Motor neuron (in vitro differentiated cells): ENCODE measurements around the gene CCDC179. TPM values are rescaled to one million over a fixed set of nuclear protein-coding genes. Genes with fewer than 3 reads are reported as not detected.
A peak's percentile ranks its signal among the peaks of the same experiment; 100 is the strongest.

ENCODE experiments used
- ATAC-seq, 8 experiments: fragments of 200-7000 bp; cut with Tn5 transposase; replicated peaks in 6 of 8; 2 replicates each; pipeline ENCODE4 v1.8.0; 2021; ENCODE audit warnings: mild to moderate bottlenecking in 8 of 8, moderate library complexity in 8 of 8
- H3K27ac ChIP-seq, 2 donors: fragments of 250-450 bp; sonication (Bioruptor Pico); 2 replicates each; pipeline ENCODE4 v1.9.0; 2021; ENCODE audit warnings: antibody characterized with exemption in 2 of 2, mild to moderate bottlenecking in 2 of 2, moderate library complexity in 1 of 2
- H3K4me1 ChIP-seq, 2 donors: fragments of 250-450 bp; sonication (Bioruptor Pico); replicated peaks in 1 of 2; 2 replicates each; pipeline ENCODE4 v1.6.1; 2021; ENCODE audit warnings: antibody characterized with exemption in 2 of 2, mild to moderate bottlenecking in 2 of 2, moderate library complexity in 1 of 2
- H3K4me3 ChIP-seq, 5 donors: fragments of 250-450 bp; sonication (Bioruptor Pico); 2 replicates each; pipeline ENCODE4 v1.9.0; 2021; ENCODE audit warnings: antibody characterized with exemption in 5 of 5, mild to moderate bottlenecking in 5 of 5, moderate library complexity in 4 of 5
- WGBS, 10 experiments: fragments of 450-650 bp; shearing (Covaris generic); methylation state at CpG; one replicate each; pipeline ENCODE4 v1.0.0; 2022; 5-methylcytosine and 5-hydroxymethylcytosine counted together
- in situ Hi-C, 9 experiments: fragments of 400-800 bp; cut with MboI; loops; one replicate each; pipeline ENCODE4 v1.15.0; 2021; ENCODE audit warnings: low sequenced_read_pairs in 9 of 9, low pct_unique_long_range_greater_than_20kb in 2 of 9; ENCODE audit not compliant: unreplicated experiment in 9 of 9
- total RNA-seq, 8 experiments: library from RNA; unstranded; fragments of 300-600 nt; gene quantifications; 2 replicates each; pipeline versions ENCODE4 v1.2.3 to v1.2.4, GENCODE V29; 2022

Gene CCDC179
- total RNA-seq, 8 experiments from 2014 or later: not detected

GRCh38 chr11:22851477-22851876, 8.8 kb downstream of the CCDC179 start:
- Histone ChIP-seq H3K4me3 (no peak overlapping the region), H3K4me1 (peaks cover 5 to 7% of the 10 kb centered on the region in 2 donors), H3K27ac (no peak overlapping the region)
- ATAC-seq: peak in 4 of 8 experiments; percentile 30 to 58 (median 52)
- in situ Hi-C loops: no loop called here

DNA sequence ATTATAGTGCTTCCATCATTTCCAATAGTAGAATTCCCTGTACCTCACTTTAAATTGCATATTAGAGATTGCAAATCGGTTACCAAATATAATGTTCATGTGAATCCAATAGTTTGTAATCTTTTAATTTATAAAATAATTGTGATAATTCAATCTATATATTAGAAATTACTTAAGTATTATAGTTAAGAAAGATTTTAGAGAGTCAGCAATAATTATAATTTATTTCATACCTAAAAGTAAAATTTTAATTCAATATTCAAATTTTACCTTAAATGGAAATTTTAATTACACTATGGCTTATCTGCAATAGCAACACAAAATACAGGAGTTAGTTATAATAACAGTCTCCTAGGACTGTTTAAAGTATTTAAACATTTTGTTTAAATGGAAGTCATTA, 13.5 kb downstream of the CCDC179 start:
- no peak for ATAC-seq
- in situ Hi-C loops: no loop called here
- Histone ChIP-seq H3K27ac (no peak overlapping the region), H3K4me3 (no peak overlapping the region), H3K4me1 (peaks cover 4 to 7% of the 10 kb centered on the region in 2 donors)
- 0 to 100% (median 63%) methylated on average over 1 of the region's 1 CpG; no CpG with 5 or more reads in 1 of the 10 experiments for WGBS, 10 experiments

GRCh38 chr11:22832315-22833015, 27.8 kb downstream of the CCDC179 start:
- in situ Hi-C loops: no loop called here
- Histone ChIP-seq H3K27ac (no peak overlapping the region), H3K4me1 (peaks cover 2 to 4% of the 10 kb centered on the region in 2 donors), H3K4me3 (no peak overlapping the region)
- WGBS, 10 experiments: 26 to 100% (median 82%) methylated on average over 1 to 3 of the region's 3 CpGs; no CpG with 5 or more reads in 2 of the 10 experiments
- peak in 2 of 8 experiments; percentile 13 to 18 for ATAC-seq

DNA sequence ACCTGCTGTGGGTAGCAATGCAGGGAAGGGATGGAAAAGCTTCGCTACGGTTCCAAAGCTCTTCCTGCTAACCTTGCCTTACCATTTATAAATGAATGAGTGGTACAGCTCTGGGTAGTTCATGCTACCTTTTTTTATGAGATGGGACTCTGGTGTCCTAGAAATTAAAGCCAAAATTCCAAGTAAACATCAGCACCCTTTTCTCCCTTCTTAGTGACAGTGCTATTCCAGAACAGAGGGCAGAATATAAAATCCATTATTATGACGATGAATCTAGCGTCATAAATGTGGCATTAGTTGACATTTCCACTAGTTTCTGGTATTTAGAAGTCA, 30.2 kb downstream of the CCDC179 start:
- no peak for ATAC-seq
- in situ Hi-C loops: no loop called here
- WGBS, 10 experiments: 0 to 100% (median 13%) methylated on average over 1 to 4 of the region's 4 CpGs; no CpG with 5 or more reads in 1 of the 10 experiments
- no peak overlapping the region for H3K27ac ChIP-seq
- peaks cover 2 to 4% of the 10 kb centered on the region in 2 donors for H3K4me1 ChIP-seq
- peak overlapping the region; percentile 75 to 97 (median 82) for H3K4me3 ChIP-seq

DNA sequence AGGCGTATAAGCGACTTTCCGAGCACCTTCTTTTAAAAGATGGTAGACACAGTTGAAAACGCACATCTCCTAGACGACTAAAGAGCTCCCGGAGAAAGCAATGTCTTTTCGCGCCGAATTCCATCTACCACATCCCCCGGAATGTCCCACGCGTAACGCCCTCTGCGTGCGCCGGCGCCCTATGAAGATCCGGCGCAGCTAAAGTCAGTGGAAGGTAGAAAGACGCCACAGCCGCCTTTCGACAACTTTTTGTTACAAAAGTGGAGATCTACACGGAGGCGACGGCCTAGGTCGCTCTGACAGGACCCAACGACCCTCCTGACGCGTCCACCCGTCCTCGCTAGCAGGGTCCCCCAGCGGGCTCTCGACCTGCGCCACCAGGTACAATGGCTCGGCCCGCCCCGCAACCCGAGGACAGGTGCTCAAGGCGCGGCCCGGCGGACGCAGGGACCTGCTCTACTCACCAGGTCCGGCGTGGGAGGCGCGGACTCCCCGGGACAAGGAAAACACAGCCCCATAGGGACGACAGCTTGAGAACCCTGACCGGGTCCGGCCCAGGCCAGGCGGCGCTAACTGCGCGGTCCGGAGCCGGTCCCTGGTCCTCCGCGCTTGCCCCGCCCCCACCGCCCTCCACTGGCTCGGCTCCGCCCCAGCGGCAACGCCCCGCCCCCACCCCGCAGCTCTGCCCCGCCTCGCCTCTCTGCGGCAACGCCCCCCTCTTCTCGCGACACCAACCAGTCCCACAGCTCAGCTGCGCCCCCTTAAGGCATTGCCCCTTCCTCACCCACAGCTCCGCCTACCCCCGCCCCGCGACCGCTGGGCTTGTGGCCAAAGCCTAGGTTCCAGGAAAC, 30.8 kb downstream of the CCDC179 start, which contains the start of gene SVIP:
Gene SVIP (minus strand): TSS at position 571 of the 851 bp plus-strand sequence. CDS start 53 bp downstream, at position 518.
- 0 to 26% (median 2%) methylated on average over 3 to 14 of the region's 79 CpGs; no CpG with 5 or more reads in 1 of the 10 experiments for WGBS, 10 experiments
- in situ Hi-C loops: no loop called here

DNA sequence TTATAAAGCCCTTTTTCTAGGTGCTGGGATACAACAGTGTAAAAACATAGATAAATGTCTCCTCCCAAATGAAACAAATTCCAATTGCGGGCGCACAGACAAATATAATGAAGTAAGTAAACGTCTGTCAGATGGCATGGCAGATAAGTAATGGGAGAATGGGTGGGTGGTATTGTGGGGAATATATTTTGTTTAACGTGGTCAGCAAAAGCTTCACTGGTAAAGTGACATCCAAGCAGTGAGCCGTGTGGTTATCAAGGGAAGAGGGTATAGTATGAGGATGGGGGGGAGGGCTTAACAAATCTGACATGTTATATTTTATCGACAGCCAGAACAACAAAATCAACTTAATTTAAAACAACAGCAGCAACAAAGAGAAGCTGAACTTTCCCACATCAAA, 31.9 kb downstream of the CCDC179 start:
- H3K27ac ChIP-seq: no peak overlapping the region
- H3K4me3 ChIP-seq: peak overlapping the region; percentile 75 to 97 (median 82)
- ATAC-seq: no peak
- in situ Hi-C loops: no loop called here
- 0 to 100% (median 45%) methylated on average over 1 to 6 of the region's 6 CpGs; no CpG with 5 or more reads in 1 of the 10 experiments for WGBS, 10 experiments
- peaks cover 2 to 4% of the 10 kb centered on the region in 2 donors for H3K4me1 ChIP-seq

More for the DNA sequence above, 30.8 kb downstream of the CCDC179 start, which contains the start of gene SVIP:
- Histone ChIP-seq H3K4me1 (peaks cover 2 to 4% of the 10 kb centered on the region in 2 donors), H3K27ac (no peak within 1 kb of the TSS), H3K4me3 (peak within 1 kb of the TSS; percentile 75 to 97 (median 82))
- ATAC-seq: peak; percentile 83 to 96 (median 93)

- in situ Hi-C loops: no loop called here
- no peak for ATAC-seq
- H3K4me1 ChIP-seq: no peaks in the 10 kb centered on the region
- no peak overlapping the region for H3K27ac ChIP-seq
- WGBS, 10 experiments: 48 to 100% (median 100%) methylated on average over 2 of the region's 2 CpGs; no CpG with 5 or more reads in 1 of the 10 experiments
- H3K4me3 ChIP-seq: no peak overlapping the region
Observed at GRCh38 chr11:22822203-22822602, 38.1 kb downstream of the CCDC179 start.

- H3K27ac ChIP-seq: no peak overlapping the region
Observed at GRCh38 chr11:22809893-22810292, 50.4 kb downstream of the CCDC179 start.

GRCh38 chr11:22808571-22809197, 51.6 kb downstream of the CCDC179 start:
- no peak overlapping the region for H3K27ac ChIP-seq
- H3K4me3 ChIP-seq: no peak overlapping the region
- ATAC-seq: no peak
- H3K4me1 ChIP-seq: peaks cover 0 to 3% of the 10 kb centered on the region in 2 donors
- 62 to 100% (median 94%) methylated on average over 1 to 3 of the region's 3 CpGs; no CpG with 5 or more reads in 2 of the 10 experiments for whole genome bisulfite sequencing, 10 experiments
- in situ Hi-C loops: no loop called here

More at GRCh38 chr11:22809893-22810292, 50.4 kb downstream of the CCDC179 start:
- whole genome bisulfite sequencing, 10 experiments: 37 to 100% (median 94%) methylated on average over 1 to 3 of the region's 3 CpGs; no CpG with 5 or more reads in 3 of the 10 experiments
- Histone ChIP-seq H3K4me1 (peaks cover 0 to 3% of the 10 kb centered on the region in 2 donors), H3K4me3 (no peak overlapping the region)
- in situ Hi-C loops: no loop called here
- ATAC-seq: no peak

- in situ Hi-C loops: no loop called here
- no peak overlapping the region for H3K4me3 ChIP-seq
- ATAC-seq: peak in 3 of 8 experiments; percentile 55 to 72 (median 64)
- H3K27ac ChIP-seq: no peak overlapping the region
- peaks cover 0 to 3% of the 10 kb centered on the region in 2 donors for H3K4me1 ChIP-seq
- WGBS, 10 experiments: 60 to 85% (median 76%) methylated on average over 1 to 2 of the region's 2 CpGs; no CpG with 5 or more reads in 2 of the 10 experiments
Observed at GRCh38 chr11:22807855-22808570, 52.3 kb downstream of the CCDC179 start.

- WGBS, 10 experiments: 9 to 100% (median 67%) methylated on average over 1 to 2 of the region's 2 CpGs; no CpG with 5 or more reads in 3 of the 10 experiments
- no peak for ATAC-seq
- H3K4me1 ChIP-seq: peaks cover 0 to 3% of the 10 kb centered on the region in 2 donors
- in situ Hi-C loops: no loop called here
- H3K4me3 ChIP-seq: no peak overlapping the region
- H3K27ac ChIP-seq: no peak overlapping the region
Observed at GRCh38 chr11:22807391-22807790, 52.9 kb downstream of the CCDC179 start.

DNA sequence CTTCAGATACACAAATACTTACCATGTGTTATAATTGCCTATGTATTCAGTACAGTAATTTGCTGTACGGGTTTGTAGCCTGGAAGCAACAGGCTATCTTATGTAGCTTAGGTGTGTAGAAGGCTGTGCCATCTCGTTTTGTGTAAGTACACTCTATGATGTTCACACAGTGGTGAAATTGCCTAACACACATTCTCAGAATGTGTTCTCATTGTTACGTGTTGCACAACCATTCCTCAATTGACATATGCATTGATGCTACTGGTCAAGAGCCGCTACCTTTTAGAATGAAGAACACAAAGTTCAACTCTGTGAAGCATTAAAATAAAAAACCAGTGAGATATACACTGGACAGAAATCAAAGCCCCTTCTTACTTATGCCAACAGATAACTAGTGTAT, 57.4 kb downstream of the CCDC179 start:
- 26 to 96% (median 64%) methylated on average over 1 to 4 of the region's 4 CpGs; no CpG with 5 or more reads in 1 of the 10 experiments for WGBS, 10 experiments
- in situ Hi-C loops: no loop called here

More for the DNA sequence above, 57.4 kb downstream of the CCDC179 start:
- peaks cover 0 to 11% of the 10 kb centered on the region in 2 donors for H3K4me1 ChIP-seq
- H3K27ac ChIP-seq: no peak overlapping the region
- no peak overlapping the region for H3K4me3 ChIP-seq
- ATAC-seq: no peak
